ENCODE data around the gene ADAMTS17.

GRCh38 chr15:100199711-100200286 lies 142.0 kb downstream of the ADAMTS17 start:
- TF ChIP-seq, protein P1, sequence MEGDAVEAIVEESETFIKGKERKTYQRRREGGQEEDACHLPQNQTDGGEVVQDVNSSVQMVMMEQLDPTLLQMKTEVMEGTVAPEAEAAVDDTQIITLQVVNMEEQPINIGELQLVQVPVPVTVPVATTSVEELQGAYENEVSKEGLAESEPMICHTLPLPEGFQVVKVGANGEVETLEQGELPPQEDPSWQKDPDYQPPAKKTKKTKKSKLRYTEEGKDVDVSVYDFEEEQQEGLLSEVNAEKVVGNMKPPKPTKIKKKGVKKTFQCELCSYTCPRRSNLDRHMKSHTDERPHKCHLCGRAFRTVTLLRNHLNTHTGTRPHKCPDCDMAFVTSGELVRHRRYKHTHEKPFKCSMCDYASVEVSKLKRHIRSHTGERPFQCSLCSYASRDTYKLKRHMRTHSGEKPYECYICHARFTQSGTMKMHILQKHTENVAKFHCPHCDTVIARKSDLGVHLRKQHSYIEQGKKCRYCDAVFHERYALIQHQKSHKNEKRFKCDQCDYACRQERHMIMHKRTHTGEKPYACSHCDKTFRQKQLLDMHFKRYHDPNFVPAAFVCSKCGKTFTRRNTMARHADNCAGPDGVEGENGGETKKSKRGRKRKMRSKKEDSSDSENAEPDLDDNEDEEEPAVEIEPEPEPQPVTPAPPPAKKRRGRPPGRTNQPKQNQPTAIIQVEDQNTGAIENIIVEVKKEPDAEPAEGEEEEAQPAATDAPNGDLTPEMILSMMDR (IDR thresholded peaks at IDR 0.05 in 4 of 5, conservative IDR thresholded peaks at IDR 0.05 in 1 of 5): no peak
- TF ChIP-seq POLR2A (IDR thresholded peaks at IDR 0.05): no peak
